GM23248 (cell line): Measurements from ENCODE around the gene NFKB1.

Experiments used
- EZH2 ChIP-seq: fragments of 200-600 bp; sonication (generic); IDR thresholded peaks from 2 replicates; pipeline ENCODE4 v1.6.1; 2018; ENCODE audit warnings: antibody characterized with exemption, mild to moderate bottlenecking; ENCODE audit not compliant: insufficient read depth, poor library complexity, severe bottlenecking
- EZH2phosphoT487 ChIP-seq: fragments of 200-600 bp; sonication (generic); IDR thresholded peaks from 2 replicates; pipeline ENCODE4 v1.6.1; 2018; ENCODE audit warnings: antibody characterized with exemption, moderate library complexity, mild to moderate bottlenecking, low read depth; ENCODE audit not compliant: insufficient read depth

GRCh38 chr4:102519925-102520324, 18.8 kb downstream of the NFKB1 start:
- no peak for TF ChIP-seq EZH2
- TF ChIP-seq EZH2phosphoT487, result no peak
